ENCODE results near the gene PCNX2.
"Not testable (repeated sequence)": the region's sequence is repeated elsewhere in the genome, so short reads cannot be mapped to it uniquely, and the experiment has no call there.

Gene PCNX2

GRCh38 chr1:233006108-233006507, 289.4 kb downstream of the PCNX2 start:
- DNase-seq (ENCODE audit: low spot score): no peak

GRCh38 chr1:233005703-233006102, 289.8 kb downstream of the PCNX2 start:
- DNase-seq (ENCODE audit: low spot score): no peak

GRCh38 chr1:233005156-233005555, 290.4 kb downstream of the PCNX2 start:
- DNase-seq (ENCODE audit: low spot score): no peak

GRCh38 chr1:233004451-233004850, 291.1 kb downstream of the PCNX2 start:
- DNase-seq (ENCODE audit: low spot score): no peak

GRCh38 chr1:233003638-233004037, 291.9 kb downstream of the PCNX2 start:
- not testable (repeated sequence) for DNase-seq (ENCODE audit: low spot score)

GRCh38 chr1:232999956-233000625, 295.4 kb downstream of the PCNX2 start:
- no peak for DNase-seq (ENCODE audit: low spot score)

- no peak for DNase-seq (ENCODE audit: low spot score)
These were observed 296.9 kb downstream of the PCNX2 start for GRCh38 chr1:232998646-232999045.

- no peak for DNase-seq (ENCODE audit: low spot score)
These were observed 297.4 kb downstream of the PCNX2 start for GRCh38 chr1:232998138-232998537.

GRCh38 chr1:232996143-232996542, 299.4 kb downstream of the PCNX2 start:
- DNase-seq (ENCODE audit: low spot score): no peak

GRCh38 chr1:232995189-232995588, 300.3 kb downstream of the PCNX2 start:
- DNase-seq (ENCODE audit: low spot score): no peak

- no peak for DNase-seq (ENCODE audit: low spot score)
These were observed 302.0 kb downstream of the PCNX2 start for GRCh38 chr1:232993555-232993954.

- DNase-seq (ENCODE audit: low spot score): no peak
These were observed 303.3 kb downstream of the PCNX2 start for GRCh38 chr1:232992227-232992626.

- no peak for DNase-seq (ENCODE audit: low spot score)
These were observed 304.3 kb downstream of the PCNX2 start for GRCh38 chr1:232991238-232991637.

GRCh38 chr1:232990176-232991128, 305.1 kb downstream of the PCNX2 start:
- DNase-seq (ENCODE audit: low spot score): no peak

- peak; percentile 70 for DNase-seq (ENCODE audit: low spot score)
These were observed 306.9 kb downstream of the PCNX2 start for GRCh38 chr1:232988572-232989040.

GRCh38 chr1:232987774-232988140, 307.8 kb downstream of the PCNX2 start:
- DNase-seq (ENCODE audit: low spot score): no peak

GRCh38 chr1:232987046-232987773, 308.3 kb downstream of the PCNX2 start:
- DNase-seq (ENCODE audit: low spot score): no peak

GRCh38 chr1:232986527-232986922, 309.0 kb downstream of the PCNX2 start:
- no peak for DNase-seq (ENCODE audit: low spot score)

- no peak for DNase-seq (ENCODE audit: low spot score)
These were observed 309.5 kb downstream of the PCNX2 start for GRCh38 chr1:232985882-232986526.

- DNase-seq (ENCODE audit: low spot score): peak; percentile 76
These were observed 310.7 kb downstream of the PCNX2 start for GRCh38 chr1:232984577-232985425.

All from putamen (tissue), 1 donor.